GM12878 (cell line): ENCODE data around the gene ZNF708. TPM values are rescaled to one million over a fixed set of nuclear protein-coding genes. Genes with fewer than 3 reads are reported as not detected.
A peak's percentile ranks its signal among the peaks of the same experiment; 100 is the strongest.

Experiments used
- ATAC-seq: fragments of 200-7000 bp; cut with Tn5 transposase; 3 replicates; pipeline ENCODE4 v1.9.1; 2020; ENCODE audit warnings: mild to moderate bottlenecking, moderate library complexity
- BruUV-seq: library from RNA; stranded (reverse); fragments of 400-500 nt; replicated peaks from 2 replicates; lab custom pipeline; 2021; lab: Mats Ljungman, UMichigan
- CTCF ChIA-PET: fragments of 300-600 bp; sonication (Branson Sonifier 250); formaldehyde crosslinking; extraction: SDS; loops from one replicate; lab custom pipeline; 2021; ENCODE audit warnings: inconsistent platforms; lab: Yijun Ruan, JAX
- POLR2A ChIA-PET: fragments of 350-600 bp; formaldehyde crosslinking; extraction: SDS; loops from one replicate; lab custom pipeline; 2021; ENCODE audit warnings: inconsistent platforms; lab: Charles Lee
- RAD21 ChIA-PET: fragments of 300-600 bp; sonication (Branson Sonifier 250); formaldehyde crosslinking; loops from one replicate; lab custom pipeline; 2023; ENCODE audit warnings: antibody characterized with exemption; ENCODE audit not compliant: unreplicated experiment; lab: Charles Lee
- SMC1A ChIA-PET: fragments of 300-600 bp; sonication (Branson Sonifier 250); formaldehyde crosslinking; loops from one replicate; lab custom pipeline; 2023; ENCODE audit not compliant: unreplicated experiment, uncharacterized antibody; lab: Charles Lee
- DNase-seq: peaks from one replicate; pipeline ENCODE4 v3.0.0-alpha.2; 2011; ENCODE audit warnings: low read depth, low spot score
- FAIRE-seq: peaks from 3 replicates; lab custom pipeline; 2011; peaks lifted over from hg19 to GRCh38; lab: Jason Lieb, UNC
- H2AFZ ChIP-seq: 2 replicates; pipeline ENCODE4 v1.6.0; 2011; ENCODE audit warnings: low read depth, low read length, control low read depth; ENCODE audit not compliant: control insufficient read depth
- H3K27ac ChIP-seq: 2 replicates; pipeline ENCODE4 v1.5.1; 2011; ENCODE audit warnings: control low read depth; ENCODE audit not compliant: control insufficient read depth, insufficient read depth
- H3K27me3 ChIP-seq, 2 experiments: replicated peaks in 1 of 2; 2 replicates each; pipeline versions ENCODE4 v1.6.0 to v1.6.1; 2011; ENCODE audit warnings: low read length in 1 of 2; ENCODE audit not compliant: control insufficient read depth in 2 of 2, insufficient read depth in 2 of 2
- H3K36me3 ChIP-seq, 2 experiments: 2 replicates each; pipeline ENCODE4 v1.5.1; 2011; ENCODE audit warnings: low read length in 1 of 2; ENCODE audit not compliant: control insufficient read depth in 2 of 2, insufficient read depth in 2 of 2
- H3K4me1 ChIP-seq: 2 replicates; pipeline ENCODE4 v1.6.1; 2011; ENCODE audit warnings: mild to moderate bottlenecking, low read length, moderate library complexity, mixed read lengths; ENCODE audit not compliant: control insufficient read depth, insufficient read depth
- H3K4me2 ChIP-seq: 2 replicates; pipeline ENCODE4 v1.6.0; 2011; ENCODE audit warnings: control low read depth; ENCODE audit not compliant: control insufficient read depth, insufficient read depth
- H3K4me3 ChIP-seq: fragments of 200-600 bp; sonication (generic); 2 replicates; pipeline ENCODE4 v1.5.1; 2016
- H3K79me2 ChIP-seq: 2 replicates; pipeline ENCODE4 v1.6.0; 2011; ENCODE audit warnings: low read length; ENCODE audit not compliant: control insufficient read depth, insufficient read depth
- H3K9ac ChIP-seq: 2 replicates; pipeline ENCODE4 v1.8.0; 2011; ENCODE audit warnings: low read length, control low read depth, mixed read lengths; ENCODE audit not compliant: control insufficient read depth, insufficient read depth
- H3K9me3 ChIP-seq: replicated peaks from 3 replicates; pipeline ENCODE4 v1.5.1; 2011; ENCODE audit warnings: mild to moderate bottlenecking, low read length; ENCODE audit not compliant: control insufficient read depth, insufficient read depth
- H4K20me1 ChIP-seq: 2 replicates; pipeline ENCODE4 v1.6.0; 2011; ENCODE audit not compliant: control insufficient read depth, insufficient read depth
- BHLHE40 ChIP-seq, 2 experiments: fragments of 450-650 bp in 1 of 2; IDR thresholded peaks; 2 replicates each; pipeline ENCODE4 v1.6.1; 2011 to 2017; ENCODE audit warnings: low read depth in 2 of 2, borderline replicate concordance in 1 of 2, improper control_type of control experiment in 1 of 2, low read length in 1 of 2, mild to moderate bottlenecking in 1 of 2
- CHD1 ChIP-seq: IDR thresholded peaks from 2 replicates; pipeline ENCODE4 v1.6.1; 2012; ENCODE audit warnings: low read depth, low read length, improper control_type of control experiment
- CTCF ChIP-seq, 3 experiments: IDR thresholded peaks in 2 of 3; conservative IDR thresholded peaks in 1 of 3; 2 replicates each; pipeline ENCODE4 v1.5.1; 2011; ENCODE audit warnings: low read depth in 3 of 3, low read length in 3 of 3, mild to moderate bottlenecking in 3 of 3, control low read depth in 2 of 3, moderate library complexity in 2 of 3, inconsistent platforms in 1 of 3, mixed read lengths in 1 of 3; ENCODE audit not compliant: control insufficient read depth in 2 of 3, insufficient read depth in 1 of 3; ENCODE audit errors: extremely low read depth in 1 of 3
- HCFC1 ChIP-seq: fragments of 150-350 bp; IDR thresholded peaks from 2 replicates; pipeline ENCODE4 v1.6.1; 2014; ENCODE audit warnings: low read length
- HDGF ChIP-seq: fragments of 450-650 bp; IDR thresholded peaks from 2 replicates; pipeline ENCODE4 v1.6.1; 2016; ENCODE audit warnings: antibody characterized with exemption
- LARP7 ChIP-seq: fragments of 450-650 bp; IDR thresholded peaks from 2 replicates; pipeline ENCODE4 v1.6.1; 2017; ENCODE audit warnings: mild to moderate bottlenecking
- NFIC ChIP-seq: IDR thresholded peaks from 2 replicates; pipeline ENCODE4 v1.6.1; 2012; ENCODE audit warnings: low read depth, mild to moderate bottlenecking, inconsistent platforms, low read length, moderate library complexity
- NFXL1 ChIP-seq: fragments of 450-650 bp; IDR thresholded peaks from 2 replicates; pipeline ENCODE4 v1.6.1; 2017; ENCODE audit warnings: antibody characterized with exemption, mild to moderate bottlenecking, borderline replicate concordance
- NR2C1 ChIP-seq: fragments of 450-650 bp; IDR thresholded peaks from 2 replicates; pipeline ENCODE4 v1.6.1; 2017; ENCODE audit warnings: antibody characterized with exemption, mild to moderate bottlenecking, moderate library complexity
- POLR2AphosphoS2 ChIP-seq: IDR thresholded peaks from 2 replicates; pipeline ENCODE4 v1.6.1; 2011; ENCODE audit warnings: low read depth, mild to moderate bottlenecking, low read length, improper control_type of control experiment, moderate library complexity
- SIN3A ChIP-seq: IDR thresholded peaks from 2 replicates; pipeline ENCODE4 v1.6.1; 2012; ENCODE audit warnings: low read depth, low read length, improper control_type of control experiment
- ZNF217 ChIP-seq: fragments of 450-650 bp; IDR thresholded peaks from 2 replicates; pipeline ENCODE4 v1.6.1; 2017; ENCODE audit warnings: antibody characterized with exemption, mild to moderate bottlenecking
- ZNF384 ChIP-seq: IDR thresholded peaks from 2 replicates; pipeline ENCODE4 v1.6.1; 2012; ENCODE audit warnings: low read depth, mild to moderate bottlenecking, low read length, improper control_type of control experiment, borderline replicate concordance
- ZNF622 ChIP-seq: fragments of 450-650 bp; IDR thresholded peaks from 2 replicates; pipeline ENCODE4 v1.6.1; 2017; ENCODE audit warnings: mild to moderate bottlenecking, inconsistent platforms
- WGBS: methylation state at CpG from one replicate; pipeline ENCODE4 v1.1.6; 2016; ENCODE audit warnings: low lambda C conversion rate; ENCODE audit not compliant: insufficient replicate concordance, insufficient coverage; ENCODE audit errors: missing lambda C conversion rate; 5-methylcytosine and 5-hydroxymethylcytosine counted together
- in situ Hi-C: fragments of 300-500 bp; cut with MboI; formaldehyde crosslinking; loops from 9 replicates; pipeline ENCODE4 v1.14.3; 2018; ENCODE audit warnings: mixed read lengths
- intact Hi-C: fragments of 100-400 bp; cut with micrococcal nuclease; formaldehyde crosslinking; loops from one replicate; pipeline ENCODE4 v1.14.2; 2022; ENCODE audit not compliant: unreplicated experiment
- polyA plus RNA-seq, 11 experiments: library from polyadenylated mRNA; depleted of rRNA in 4 of 11; unstranded in 6 of 11; stranded (reverse) in 5 of 11; fragments of >200 nt; fragmentation: Nextera tagmentation in 4 of 11; fragmentation: Illumina TruSeq in 1 of 11; extraction: Ambion mirVana in 4 of 11; extraction: Trizol in 1 of 11; gene quantifications; 1 replicate in 1 of 11; 2 replicates in 10 of 11; pipeline versions ENCODE4 v1.2.1 to v1.2.3, GENCODE V29; 2011 to 2016; ENCODE audit warnings: inconsistent platforms in 2 of 11, missing spikeins in 2 of 11, low read depth in 1 of 11
- total RNA-seq, 4 experiments: library from RNA; depleted of rRNA in 3 of 4; stranded (reverse); fragments of >200 nt in 3 of 4; fragmentation: Illumina TruSeq in 1 of 4; extraction: Trizol in 1 of 4; gene quantifications; 2 replicates each; pipeline versions ENCODE4 v1.2.1 to v1.2.3, GENCODE V29; 2013 to 2021
- TF ChIP-seq, protein P1 (sequence below): fragments of 450-650 bp; IDR thresholded peaks from 2 replicates; pipeline ENCODE4 v1.6.1; 2016; ENCODE audit warnings: mild to moderate bottlenecking

ZNF708 gene
- total and polyA plus RNA-seq, 10 of the 15 experiments (the other 5 are each of a cell fraction or from before 2014, with no cell fraction given): 2.7 to 15.9 (median 8.4) TPM

DNA sequence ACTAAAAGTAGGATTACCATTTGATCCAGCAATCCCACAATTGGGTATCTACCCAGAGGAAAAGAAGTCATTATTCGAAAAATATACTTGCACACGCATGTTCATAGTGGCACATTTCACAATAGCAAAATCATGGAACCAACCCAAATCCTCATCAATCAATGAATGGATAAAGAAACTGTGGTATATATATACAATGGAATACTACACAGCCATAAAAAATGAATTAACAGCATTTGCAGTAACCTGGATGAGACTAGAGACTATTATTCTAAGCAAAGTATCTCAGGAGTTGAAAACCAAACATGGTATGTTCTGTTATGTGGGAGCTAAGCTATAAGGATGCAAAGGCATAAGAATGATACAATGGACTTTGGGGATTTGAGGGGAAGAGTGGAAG lies 3.0 kb downstream of the ZNF708 start:
- H4K20me1 ChIP-seq: no peaks in the 10 kb centered on the region
- no peaks in the 10 kb centered on the region for H3K27me3 ChIP-seq
- peaks cover 21% of the 10 kb centered on the region for H3K79me2 ChIP-seq
- ChIA-PET POLR2A (no interaction called here), RAD21 (no interaction called here), CTCF (no interaction called here), SMC1A (no interaction called here)
- TF ChIP-seq CHD1 (no peak), ZNF217 (peak; percentile 49; the same call in 1 of the 2 replicates)
- FAIRE-seq: no peak
- H3K4me1 ChIP-seq: no peaks in the 10 kb centered on the region
- no peak overlapping the region for H3K4me3 ChIP-seq
- in situ Hi-C loops (loop anchor here (10.0 kb wide), 1 partner anchor 301 kb away; the partner anchor contains the start of gene ZNF430), intact Hi-C loops (loop anchor here (5.0 kb wide), 1 partner anchor 304 kb away; the partner anchor contains the start of gene ZNF430)
- H3K36me3 ChIP-seq: peaks cover 0 to 3% of the 10 kb centered on the region in 2 experiments; a peak in 1 of 4 replicates
- 97% methylated on average over 2 of the region's 2 CpGs for whole genome bisulfite sequencing
- peaks cover 18% of the 10 kb centered on the region for H3K9me3 ChIP-seq
- no TSS peak for BruUV-seq
- H3K4me2 ChIP-seq: no peak overlapping the region
- no peak overlapping the region for H2AFZ ChIP-seq
- DNase-seq: no peak
- no peak overlapping the region for H3K9ac ChIP-seq
- H3K27ac ChIP-seq: no peak overlapping the region
- no peak for ATAC-seq

DNA sequence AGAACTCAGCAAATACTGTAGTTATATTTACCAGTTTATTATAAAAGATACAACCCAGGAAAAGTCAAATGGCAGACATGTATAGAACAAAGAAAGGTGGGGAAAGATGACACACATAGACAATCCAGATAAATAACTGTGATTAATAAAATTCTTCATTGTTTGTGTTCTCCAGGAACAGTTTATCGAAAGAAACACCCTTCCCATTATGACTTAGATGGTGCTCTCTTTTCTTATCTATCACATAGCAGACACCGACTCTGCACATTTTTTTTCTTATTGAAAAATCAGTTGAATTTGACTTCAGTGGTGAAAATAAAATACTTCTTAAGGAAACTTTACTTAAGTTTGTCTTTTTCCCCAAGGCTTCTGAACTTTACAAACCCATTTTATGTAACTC lies 6.2 kb downstream of the ZNF708 start:
- FAIRE-seq: no peak
- no peak for DNase-seq
- Histone ChIP-seq H3K4me1 (no peaks in the 10 kb centered on the region), H3K27me3 (no peaks in the 10 kb centered on the region), H3K79me2 (peaks cover 12% of the 10 kb centered on the region), H3K4me2 (no peak overlapping the region), H4K20me1 (no peaks in the 10 kb centered on the region), H3K9me3 (peaks cover 28% of the 10 kb centered on the region), H3K36me3 (peaks cover 0 to 9% of the 10 kb centered on the region in 2 experiments; a peak in 1 of 4 replicates), H3K27ac (no peak overlapping the region), H3K9ac (no peak overlapping the region), H2AFZ (no peak overlapping the region), H3K4me3 (no peak overlapping the region)
- ChIA-PET CTCF (no interaction called here), POLR2A (no interaction called here), SMC1A (no interaction called here), RAD21 (no interaction called here)
- no TSS peak for BruUV-seq
- in situ Hi-C loops: loop anchor here (10.0 kb wide), 1 partner anchor 298 kb away; the partner anchor contains the start of gene ZNF430
- intact Hi-C loops: no loop called here
- WGBS: 100% methylated on average over 2 of the region's 2 CpGs
- no peak for ATAC-seq
- TF ChIP-seq, protein P1, sequence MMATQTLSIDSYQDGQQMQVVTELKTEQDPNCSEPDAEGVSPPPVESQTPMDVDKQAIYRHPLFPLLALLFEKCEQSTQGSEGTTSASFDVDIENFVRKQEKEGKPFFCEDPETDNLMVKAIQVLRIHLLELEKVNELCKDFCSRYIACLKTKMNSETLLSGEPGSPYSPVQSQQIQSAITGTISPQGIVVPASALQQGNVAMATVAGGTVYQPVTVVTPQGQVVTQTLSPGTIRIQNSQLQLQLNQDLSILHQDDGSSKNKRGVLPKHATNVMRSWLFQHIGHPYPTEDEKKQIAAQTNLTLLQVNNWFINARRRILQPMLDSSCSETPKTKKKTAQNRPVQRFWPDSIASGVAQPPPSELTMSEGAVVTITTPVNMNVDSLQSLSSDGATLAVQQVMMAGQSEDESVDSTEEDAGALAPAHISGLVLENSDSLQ: no peak
- TF ChIP-seq POLR2AphosphoS2: no peak
- TF ChIP-seq LARP7: no peak
- TF ChIP-seq NFXL1: no peak
- no peak for TF ChIP-seq ZNF622
- no peak for TF ChIP-seq HCFC1
- TF ChIP-seq HDGF: no peak
- TF ChIP-seq ZNF384: no peak
- TF ChIP-seq SIN3A: no peak
- TF ChIP-seq CTCF (IDR thresholded peaks at IDR 0.05 in 2 of 3, conservative IDR thresholded peaks at IDR 0.05 in 1 of 3; ENCODE audit: control insufficient read depth in 2 of 3, extremely low read depth in 1 of 3, insufficient read depth in 1 of 3, low read depth in 3 of 3, low read length in 3 of 3): no peak
- no peak for TF ChIP-seq NFIC
- no peak for TF ChIP-seq BHLHE40 (IDR thresholded peaks at IDR 0.05; ENCODE audit: borderline replicate concordance in 1 of 2, low read depth in 2 of 2, low read length in 1 of 2)
- TF ChIP-seq NR2C1: no peak
